Renal cortex interstitium (tissue), 11 donors: ENCODE results near the gene GJA9. TPM values are rescaled to one million over a fixed set of nuclear protein-coding genes. Genes with fewer than 3 reads are reported as not detected.
A peak's percentile ranks its signal among the peaks of the same experiment; 100 is the strongest.
"Not testable (repeated sequence)": the region's sequence is repeated elsewhere in the genome, so short reads cannot be mapped to it uniquely, and the experiment has no call there.

Source experiments
- DNase-seq, 11 donors: peaks; one replicate each; pipeline ENCODE4 v3.0.0-alpha.2; 2013; ENCODE audit warnings: low read depth in 9 of 11, low spot score in 4 of 11; ENCODE audit errors: extremely low read depth in 1 of 11
- polyA plus RNA-seq, 3 donors: library from polyadenylated mRNA; unstranded; fragments of 120-200 nt; gene quantifications; one replicate each; pipeline ENCODE4 v1.2.1, GENCODE V29; 2013; ENCODE audit not compliant: insufficient read length in 3 of 3

Gene GJA9
- polyA plus RNA-seq, 3 donors = 0.45 to 0.50 TPM; not detected in 1

- no peak for DNase-seq
Observed at GRCh38 chr1:38888423-38889333, 7.3 kb upstream of the GJA9 start.

- DNase-seq = no peak
Observed at GRCh38 chr1:38885092-38885491, 3.7 kb upstream of the GJA9 start.

GRCh38 chr1:38875811-38876210 is 5.6 kb downstream of the GJA9 start:
- no peak for DNase-seq

GRCh38 chr1:38873027-38873969 is 8.1 kb downstream of the GJA9 start, which contains the start of gene MYCBP:
TSS of gene MYCBP (minus strand) at chr1:38873348. CDS start at chr1:38873305, 43 bp downstream.
- DNase-seq = peak; percentile 86 to 97 (median 93)

GRCh38 chr1:38872401-38873026 is 8.9 kb downstream of the GJA9 start:
- DNase-seq = no peak

- no peak for DNase-seq
Observed at GRCh38 chr1:38870996-38871395, 10.4 kb downstream of the GJA9 start.

GRCh38 chr1:38867208-38867607 is 14.2 kb downstream of the GJA9 start:
- DNase-seq = no peak

- no peak for DNase-seq
Observed at GRCh38 chr1:38865112-38865715, 16.2 kb downstream of the GJA9 start.

GRCh38 chr1:38860454-38860795 is 21.0 kb downstream of the GJA9 start:
- no peak for DNase-seq

- peak; percentile 82 to 98 (median 96) for DNase-seq
Observed at GRCh38 chr1:38859561-38860453, 21.6 kb downstream of the GJA9 start, which contains the start of gene RRAGC. TSS of gene RRAGC (minus strand) at chr1:38859772. CDS start at chr1:38859646, 126 bp downstream.

GRCh38 chr1:38858833-38859560 is 22.4 kb downstream of the GJA9 start:
- DNase-seq = peak in 1 of 11 donors; percentile 17

GRCh38 chr1:38852780-38853179 is 28.6 kb downstream of the GJA9 start:
- DNase-seq = no peak

- DNase-seq = no peak
Observed at GRCh38 chr1:38848071-38848470, 33.3 kb downstream of the GJA9 start.

GRCh38 chr1:38846210-38846609 is 35.2 kb downstream of the GJA9 start:
- no peak for DNase-seq

GRCh38 chr1:38845088-38845487 is 36.3 kb downstream of the GJA9 start:
- not testable (repeated sequence) for DNase-seq

- DNase-seq = no peak
Observed at GRCh38 chr1:38840281-38840680, 41.1 kb downstream of the GJA9 start.

GRCh38 chr1:38839363-38839762 is 42.0 kb downstream of the GJA9 start:
- no peak for DNase-seq
